Heart left ventricle (tissue), 16 donors: ENCODE measurements around the gene GSG1L. TPM values are rescaled to one million over a fixed set of nuclear protein-coding genes. Genes with fewer than 3 reads are reported as not detected.

Experiments
- ATAC-seq, 4 donors: fragments of 200-7000 bp; cut with Tn5 transposase; one replicate each; pipeline ENCODE4 v1.9.1; 2020 to 2022; ENCODE audit warnings: moderate library complexity in 4 of 4, mild to moderate bottlenecking in 3 of 4, moderate number of reproducible peaks in 1 of 4
- DNase-seq, 5 donors: peaks; one replicate each; pipeline ENCODE4 v3.0.0-alpha.2; 2020
- H3K27ac ChIP-seq, 12 donors: fragments of 200-600 bp; sonication (generic) in 4 of 12; one replicate each; pipeline versions ENCODE4 v1.5.0 to v1.8.0; 2016 to 2022; ENCODE audit warnings: mild to moderate bottlenecking in 2 of 12
- H3K27me3 ChIP-seq, 9 donors: fragments of 200-600 bp; sonication (generic) in 2 of 9; one replicate each; pipeline versions ENCODE4 v1.5.1 to v1.8.0; 2016 to 2022; ENCODE audit warnings: mild to moderate bottlenecking in 3 of 9
- H3K36me3 ChIP-seq, 9 donors: fragments of 200-600 bp; sonication (generic) in 2 of 9; one replicate each; pipeline versions ENCODE4 v1.5.0 to v1.8.0; 2018 to 2022; ENCODE audit warnings: mild to moderate bottlenecking in 2 of 9
- H3K4me1 ChIP-seq, 12 donors: fragments of 200-600 bp; sonication (generic) in 4 of 12; one replicate each; pipeline versions ENCODE4 v1.5.0 to v1.8.0; 2016 to 2022; ENCODE audit warnings: mild to moderate bottlenecking in 3 of 12
- H3K4me3 ChIP-seq, 12 donors: fragments of 200-600 bp; sonication (generic) in 4 of 12; one replicate each; pipeline versions ENCODE4 v1.5.0 to v1.8.0; 2017 to 2022; ENCODE audit warnings: mild to moderate bottlenecking in 9 of 12, moderate library complexity in 4 of 12
- H3K9me3 ChIP-seq, 12 donors: fragments of 200-600 bp; sonication (generic) in 4 of 12; one replicate each; pipeline versions ENCODE4 v1.5.0 to v1.8.0; 2016 to 2022; ENCODE audit warnings: mild to moderate bottlenecking in 1 of 12
- POLR2A ChIP-seq, 2 donors: fragments of 450-650 bp; IDR thresholded peaks; one replicate each; pipeline ENCODE4 v1.6.1; 2017; ENCODE audit warnings: antibody characterized with exemption in 2 of 2, mild to moderate bottlenecking in 2 of 2, moderate library complexity in 2 of 2
- WGBS, 4 donors: extraction: QIAGEN DNeasy Blood & Tissue Kit in 2 of 4; methylation state at CpG; one replicate each; pipeline versions ENCODE4 v1.1.5 to v1.1.7; 2013 to 2018; 5-methylcytosine and 5-hydroxymethylcytosine counted together
- intact Hi-C, 10 donors: fragments of 100-400 bp; cut with DNase I; formaldehyde crosslinking; loops; one replicate each; pipeline versions ENCODE4 v1.11.1 to v1.14.2; 2022
- polyA plus RNA-seq, 2 donors: library from polyadenylated mRNA; stranded (reverse); fragments of 200-250 nt; gene quantifications; one replicate each; pipeline ENCODE4 v1.2.3, GENCODE V29; 2013
- total RNA-seq, 9 donors: library from RNA; depleted of rRNA in 2 of 9; stranded (reverse); fragments of >200 nt in 2 of 9; fragmentation: NEBNext Ultra II Directional in 3 of 9; extraction: Animal tissue kit (Norgen Biotek cat#: 25700) in 3 of 9; gene quantifications; one replicate each; pipeline versions ENCODE4 v1.1.0 to v1.2.4, GENCODE V29; 2016 to 2023
- TF ChIP-seq, protein P1 (sequence below), 12 donors: fragments of 200-600 bp; sonication (generic) in 4 of 12; IDR thresholded peaks; one replicate each; pipeline versions ENCODE4 v1.5.0 to v1.8.0; 2018 to 2022; ENCODE audit warnings: antibody characterized with exemption in 12 of 12, mild to moderate bottlenecking in 5 of 12
- donor health status: ischemic (EF 13 %, LVEDD 7.1; RV severe dilation, severe dysfunction).
- donor health status: healthy with polysubstance abuse.
- donor health status: DM: no; HTN: yes; CAD: no.
- donor health status: DM: no; HTN: no; CAD: no.
- donor health status: ischemic (EF 25% LVEDD 6.9; RV normal size, moderate dysfunction).
- donor health status: ischemic (EF 25% LVEDD 5.7; RV mildly dilated, moderate dysfunction).
- donor health status: healthy.
- donor health status: DM: yes; HTN: yes; CAD: no.
- donor health status: ischemic (EF 35%, LVEDD 5.7; RV mildly dilated, moderate dysfunction).
- donor health status: nonischemic (EF 11% LVEDD 7.7; RV severe dilation, severe dysfunction).
- donor health status: DM: yes; HTN: yes; CAD: no.
- donor health status: PGD.
- donor health status: ischemic (EF 29% LVEDD 5.4; RV normal size, mild dysfunction).
- donor health status: nonischemic (EF 23%, LVEDD 6.1; RV moderate dilation, normal function).

The GSG1L gene
- total and polyA plus RNA-seq, 11 donors = 0.11 to 8.7 (median 1.8) TPM; not detected in 4

GRCh38 chr16:27770271-27771196 is 293.0 kb downstream of the GSG1L start:
- H3K27me3 ChIP-seq = no peaks in the 10 kb centered on the region
- intact Hi-C loops = no loop called here
- peaks cover 0 to 78% (median 43%) of the 10 kb centered on the region in 9 donors for H3K36me3 ChIP-seq
- ATAC-seq = no peak
- H3K27ac ChIP-seq = no peak overlapping the region
- WGBS, 4 donors = 87 to 89% (median 88%) methylated on average over 14 to 17 of the region's 17 CpGs
- DNase-seq = peak in 1 of 5 donors; percentile 10
- no peak for TF ChIP-seq POLR2A (IDR thresholded peaks at IDR 0.05)
- TF ChIP-seq, protein P1, sequence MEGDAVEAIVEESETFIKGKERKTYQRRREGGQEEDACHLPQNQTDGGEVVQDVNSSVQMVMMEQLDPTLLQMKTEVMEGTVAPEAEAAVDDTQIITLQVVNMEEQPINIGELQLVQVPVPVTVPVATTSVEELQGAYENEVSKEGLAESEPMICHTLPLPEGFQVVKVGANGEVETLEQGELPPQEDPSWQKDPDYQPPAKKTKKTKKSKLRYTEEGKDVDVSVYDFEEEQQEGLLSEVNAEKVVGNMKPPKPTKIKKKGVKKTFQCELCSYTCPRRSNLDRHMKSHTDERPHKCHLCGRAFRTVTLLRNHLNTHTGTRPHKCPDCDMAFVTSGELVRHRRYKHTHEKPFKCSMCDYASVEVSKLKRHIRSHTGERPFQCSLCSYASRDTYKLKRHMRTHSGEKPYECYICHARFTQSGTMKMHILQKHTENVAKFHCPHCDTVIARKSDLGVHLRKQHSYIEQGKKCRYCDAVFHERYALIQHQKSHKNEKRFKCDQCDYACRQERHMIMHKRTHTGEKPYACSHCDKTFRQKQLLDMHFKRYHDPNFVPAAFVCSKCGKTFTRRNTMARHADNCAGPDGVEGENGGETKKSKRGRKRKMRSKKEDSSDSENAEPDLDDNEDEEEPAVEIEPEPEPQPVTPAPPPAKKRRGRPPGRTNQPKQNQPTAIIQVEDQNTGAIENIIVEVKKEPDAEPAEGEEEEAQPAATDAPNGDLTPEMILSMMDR (IDR thresholded peaks at IDR 0.05) = no peak
- no peak overlapping the region for H3K4me3 ChIP-seq
- H3K4me1 ChIP-seq = no peaks in the 10 kb centered on the region
- H3K9me3 ChIP-seq = no peaks in the 10 kb centered on the region

DNA sequence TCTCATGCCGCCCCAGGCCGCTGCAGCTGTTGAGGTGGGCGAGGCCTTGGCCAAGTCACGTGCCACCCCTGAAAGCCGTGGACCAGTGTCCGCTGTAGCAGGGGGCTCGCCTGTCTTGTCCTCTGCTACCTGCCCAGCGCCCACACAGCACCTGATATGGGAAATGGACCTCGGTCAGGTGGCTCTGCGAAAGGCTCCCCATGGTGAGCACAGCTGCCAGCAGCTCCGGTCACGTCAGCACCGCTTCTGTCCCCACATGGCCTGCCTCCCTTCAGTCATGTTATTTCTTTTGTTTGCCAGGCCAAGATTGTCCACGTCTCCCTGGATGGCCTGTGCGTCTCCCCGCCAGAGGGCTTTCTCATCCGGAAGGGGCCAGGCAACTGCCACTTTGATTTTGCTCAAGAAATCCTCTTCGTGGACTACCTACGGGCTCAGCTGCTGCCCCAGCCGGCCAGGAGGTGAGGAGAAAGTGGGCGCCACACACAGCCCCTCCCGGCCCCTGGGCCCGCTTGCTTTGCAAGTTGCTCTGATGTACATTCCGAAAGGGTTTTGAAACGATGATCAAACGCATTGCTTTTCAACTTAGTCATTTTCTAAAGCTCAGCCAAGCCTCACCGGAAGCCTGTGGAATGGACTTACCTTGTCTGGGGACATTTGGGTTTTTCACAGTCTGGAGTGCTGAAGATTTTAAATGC is 293.8 kb downstream of the GSG1L start:
- ATAC-seq (peak in 2 of 4 donors; percentile 42 to 43), DNase-seq (peak in 1 of 5 donors; percentile 11)
- H3K4me3 ChIP-seq = no peak overlapping the region
- peaks cover 0 to 83% (median 49%) of the 10 kb centered on the region in 9 donors for H3K36me3 ChIP-seq
- H3K27ac ChIP-seq = no peak overlapping the region
- no peak for TF ChIP-seq POLR2A (IDR thresholded peaks at IDR 0.05)
- TF ChIP-seq, protein P1 (IDR thresholded peaks at IDR 0.05) = no peak
- no peaks in the 10 kb centered on the region for H3K27me3 ChIP-seq
- intact Hi-C loops = no loop called here
- H3K4me1 ChIP-seq = no peaks in the 10 kb centered on the region
- WGBS, 4 donors = 88 to 93% (median 91%) methylated on average over 27 of the region's 27 CpGs
- peaks cover 0 to under 1% (median 0%) of the 10 kb centered on the region in 12 donors for H3K9me3 ChIP-seq

DNA sequence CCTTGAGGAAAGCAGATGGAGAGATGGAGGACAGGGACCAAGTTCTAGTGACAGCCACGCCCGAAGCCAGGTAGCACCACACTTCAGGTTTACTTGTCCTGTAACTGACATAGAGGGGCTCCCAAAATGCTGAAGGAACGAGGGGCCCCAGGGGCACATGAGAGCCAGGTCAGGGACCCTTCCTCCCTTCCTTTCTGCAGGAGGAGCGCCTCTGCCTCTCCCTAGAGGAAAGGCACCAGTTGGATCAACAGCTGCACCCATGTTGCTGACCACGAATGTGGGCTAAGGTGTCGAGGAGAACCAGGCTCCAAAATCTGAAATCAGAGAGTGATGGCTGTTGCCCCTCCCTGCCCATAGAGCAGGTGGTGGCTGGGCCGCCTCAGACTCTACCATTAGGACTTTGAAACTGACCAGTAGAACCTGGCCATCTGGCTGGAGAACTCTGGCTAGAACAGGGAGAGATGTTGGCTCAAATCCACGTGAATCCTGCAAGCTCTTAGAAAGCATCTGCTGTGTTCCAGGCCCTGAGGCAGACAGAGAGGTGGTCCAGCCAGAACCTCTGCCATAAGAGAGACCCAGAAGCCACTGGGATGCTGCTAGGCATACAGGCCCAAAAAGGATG is 294.8 kb downstream of the GSG1L start:
- DNase-seq (peak in 1 of 5 donors; percentile 0), ATAC-seq (no peak)
- Histone ChIP-seq H3K9me3 (peaks cover 0 to 10% (median 6%) of the 10 kb centered on the region in 12 donors), H3K27ac (no peak overlapping the region), H3K4me1 (no peaks in the 10 kb centered on the region), H3K27me3 (no peaks in the 10 kb centered on the region), H3K4me3 (no peak overlapping the region), H3K36me3 (peaks cover 0 to 83% (median 49%) of the 10 kb centered on the region in 9 donors)
- intact Hi-C loops = no loop called here
- no peak for TF ChIP-seq POLR2A (IDR thresholded peaks at IDR 0.05)
- TF ChIP-seq, protein P1 (IDR thresholded peaks at IDR 0.05) = no peak
- WGBS, 4 donors = 91 to 93% (median 92%) methylated on average over 8 of the region's 8 CpGs
